Measurements from ENCODE around the gene CACNA1E. TPM values are rescaled to one million over a fixed set of nuclear protein-coding genes. Genes with fewer than 3 reads are reported as not detected.

CACNA1E gene
- total and polyA plus RNA-seq, 2 experiments from 2014 or later, result 0.32 to 1.1 TPM

DNA sequence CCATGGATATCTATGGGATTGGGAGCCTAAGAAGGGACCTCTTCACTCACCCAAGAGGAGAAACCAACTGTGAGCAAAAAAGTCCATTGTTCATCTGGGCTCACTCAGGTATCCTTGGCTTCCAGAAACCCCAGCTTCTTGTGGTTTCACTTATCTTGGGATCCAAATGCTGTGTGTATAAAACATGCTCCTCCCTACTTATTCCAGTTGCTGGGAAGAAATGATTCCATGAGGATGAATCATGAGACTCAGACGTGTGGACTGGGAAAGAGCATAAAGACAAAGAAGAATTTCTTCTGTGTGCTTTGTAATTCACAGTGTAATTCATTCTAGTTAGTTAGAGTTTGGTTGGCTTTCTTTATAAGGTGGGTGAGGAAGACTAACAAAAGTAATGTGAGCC, 294.5 kb downstream of the CACNA1E start (continued):
- TF ChIP-seq, protein P1, sequence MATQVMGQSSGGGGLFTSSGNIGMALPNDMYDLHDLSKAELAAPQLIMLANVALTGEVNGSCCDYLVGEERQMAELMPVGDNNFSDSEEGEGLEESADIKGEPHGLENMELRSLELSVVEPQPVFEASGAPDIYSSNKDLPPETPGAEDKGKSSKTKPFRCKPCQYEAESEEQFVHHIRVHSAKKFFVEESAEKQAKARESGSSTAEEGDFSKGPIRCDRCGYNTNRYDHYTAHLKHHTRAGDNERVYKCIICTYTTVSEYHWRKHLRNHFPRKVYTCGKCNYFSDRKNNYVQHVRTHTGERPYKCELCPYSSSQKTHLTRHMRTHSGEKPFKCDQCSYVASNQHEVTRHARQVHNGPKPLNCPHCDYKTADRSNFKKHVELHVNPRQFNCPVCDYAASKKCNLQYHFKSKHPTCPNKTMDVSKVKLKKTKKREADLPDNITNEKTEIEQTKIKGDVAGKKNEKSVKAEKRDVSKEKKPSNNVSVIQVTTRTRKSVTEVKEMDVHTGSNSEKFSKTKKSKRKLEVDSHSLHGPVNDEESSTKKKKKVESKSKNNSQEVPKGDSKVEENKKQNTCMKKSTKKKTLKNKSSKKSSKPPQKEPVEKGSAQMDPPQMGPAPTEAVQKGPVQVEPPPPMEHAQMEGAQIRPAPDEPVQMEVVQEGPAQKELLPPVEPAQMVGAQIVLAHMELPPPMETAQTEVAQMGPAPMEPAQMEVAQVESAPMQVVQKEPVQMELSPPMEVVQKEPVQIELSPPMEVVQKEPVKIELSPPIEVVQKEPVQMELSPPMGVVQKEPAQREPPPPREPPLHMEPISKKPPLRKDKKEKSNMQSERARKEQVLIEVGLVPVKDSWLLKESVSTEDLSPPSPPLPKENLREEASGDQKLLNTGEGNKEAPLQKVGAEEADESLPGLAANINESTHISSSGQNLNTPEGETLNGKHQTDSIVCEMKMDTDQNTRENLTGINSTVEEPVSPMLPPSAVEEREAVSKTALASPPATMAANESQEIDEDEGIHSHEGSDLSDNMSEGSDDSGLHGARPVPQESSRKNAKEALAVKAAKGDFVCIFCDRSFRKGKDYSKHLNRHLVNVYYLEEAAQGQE (IDR thresholded peaks at IDR 0.05; ENCODE audit: unreplicated experiment), result no peak
- TF ChIP-seq NANOG (IDR thresholded peaks at IDR 0.05; ENCODE audit: borderline replicate concordance), result no peak
- no peak for TF ChIP-seq EZH2phosphoT487 (IDR thresholded peaks at IDR 0.05; ENCODE audit: unreplicated experiment)

GRCh38 chr1:181778640-181779260, 295.4 kb downstream of the CACNA1E start:
- Histone ChIP-seq H3K4me1 (ENCODE audit: insufficient read depth) (0 out of 2 replicates have a peak, but pooled peaks cover 3% of the 10 kb centered on the region), H3K4me3 (no peak overlapping the region), H3K79me2 (replicated peaks; ENCODE audit: insufficient read depth) (no peaks in the 10 kb centered on the region), H3F3A (replicated peaks; ENCODE audit: low read depth) (no peaks in the 10 kb centered on the region), H3K27me3 (ENCODE audit: insufficient read depth) (no peaks in the 10 kb centered on the region), H3K27ac (ENCODE audit: low read depth) (no peak overlapping the region), H3K9me2 (ENCODE audit: insufficient read depth) (peaks cover 18% of the 10 kb centered on the region), H2AFZ (no peak overlapping the region), H3K4me2 (no peak overlapping the region), H4K20me1 (replicated peaks; ENCODE audit: insufficient read depth) (no peaks in the 10 kb centered on the region), H3K36me3 (ENCODE audit: insufficient read depth) (no peaks in the 10 kb centered on the region)
- Mint-ChIP-seq H3K4me1 (peaks cover 9% of the 10 kb centered on the region), H3K27me3 (ENCODE audit: insufficient read depth, low read depth, poor library complexity) (peaks cover 4% of the 10 kb centered on the region), H3K9me3 (peaks cover 2% of the 10 kb centered on the region; the same call in 2 of the 3 replicates), H3K27ac (no peak overlapping the region), H3K4me3 (no peak overlapping the region), H3K36me3 (ENCODE audit: low read depth) (no peaks in the 10 kb centered on the region)
- peak; percentile 46; the same call in 2 of the 3 replicates for ATAC-seq
- DNase-seq (ENCODE audit: low spot score), result no peak
- no peak for TF ChIP-seq STAT1 (IDR thresholded peaks at IDR 0.05; ENCODE audit: unreplicated experiment)
- TF ChIP-seq EZH2 (IDR thresholded peaks at IDR 0.05; ENCODE audit: low read depth, unreplicated experiment), result no peak
- TF ChIP-seq JUNB (IDR thresholded peaks at IDR 0.05; ENCODE audit: unreplicated experiment), result no peak
- TF ChIP-seq ZNF462 (CRISPR knock-in tag; IDR thresholded peaks at IDR 0.05), result no peak
- TF ChIP-seq POLR2AphosphoS5 (IDR thresholded peaks at IDR 0.05; ENCODE audit: low read depth), result no peak
- TF ChIP-seq NANOG (IDR thresholded peaks at IDR 0.05; ENCODE audit: borderline replicate concordance), result no peak
- TF ChIP-seq ZNF114 (CRISPR knock-in tag; IDR thresholded peaks at IDR 0.05), result no peak
- TF ChIP-seq, protein P2, sequence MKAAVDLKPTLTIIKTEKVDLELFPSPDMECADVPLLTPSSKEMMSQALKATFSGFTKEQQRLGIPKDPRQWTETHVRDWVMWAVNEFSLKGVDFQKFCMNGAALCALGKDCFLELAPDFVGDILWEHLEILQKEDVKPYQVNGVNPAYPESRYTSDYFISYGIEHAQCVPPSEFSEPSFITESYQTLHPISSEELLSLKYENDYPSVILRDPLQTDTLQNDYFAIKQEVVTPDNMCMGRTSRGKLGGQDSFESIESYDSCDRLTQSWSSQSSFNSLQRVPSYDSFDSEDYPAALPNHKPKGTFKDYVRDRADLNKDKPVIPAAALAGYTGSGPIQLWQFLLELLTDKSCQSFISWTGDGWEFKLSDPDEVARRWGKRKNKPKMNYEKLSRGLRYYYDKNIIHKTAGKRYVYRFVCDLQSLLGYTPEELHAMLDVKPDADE (IDR thresholded peaks at IDR 0.05), result no peak
- TF ChIP-seq CREB1 (CRISPR knock-in tag; IDR thresholded peaks at IDR 0.05; ENCODE audit: low read depth), result no peak
- no peak for TF ChIP-seq EZH2phosphoT487 (IDR thresholded peaks at IDR 0.05; ENCODE audit: unreplicated experiment)
